ENCODE results near the gene GNL3L.

- TF ChIP-seq, protein P1, sequence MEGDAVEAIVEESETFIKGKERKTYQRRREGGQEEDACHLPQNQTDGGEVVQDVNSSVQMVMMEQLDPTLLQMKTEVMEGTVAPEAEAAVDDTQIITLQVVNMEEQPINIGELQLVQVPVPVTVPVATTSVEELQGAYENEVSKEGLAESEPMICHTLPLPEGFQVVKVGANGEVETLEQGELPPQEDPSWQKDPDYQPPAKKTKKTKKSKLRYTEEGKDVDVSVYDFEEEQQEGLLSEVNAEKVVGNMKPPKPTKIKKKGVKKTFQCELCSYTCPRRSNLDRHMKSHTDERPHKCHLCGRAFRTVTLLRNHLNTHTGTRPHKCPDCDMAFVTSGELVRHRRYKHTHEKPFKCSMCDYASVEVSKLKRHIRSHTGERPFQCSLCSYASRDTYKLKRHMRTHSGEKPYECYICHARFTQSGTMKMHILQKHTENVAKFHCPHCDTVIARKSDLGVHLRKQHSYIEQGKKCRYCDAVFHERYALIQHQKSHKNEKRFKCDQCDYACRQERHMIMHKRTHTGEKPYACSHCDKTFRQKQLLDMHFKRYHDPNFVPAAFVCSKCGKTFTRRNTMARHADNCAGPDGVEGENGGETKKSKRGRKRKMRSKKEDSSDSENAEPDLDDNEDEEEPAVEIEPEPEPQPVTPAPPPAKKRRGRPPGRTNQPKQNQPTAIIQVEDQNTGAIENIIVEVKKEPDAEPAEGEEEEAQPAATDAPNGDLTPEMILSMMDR (IDR thresholded peaks at IDR 0.05 in 4 of 5, conservative IDR thresholded peaks at IDR 0.05 in 1 of 5): no peak
- TF ChIP-seq POLR2A (IDR thresholded peaks at IDR 0.05): no peak
Measured at GRCh38 chrX:54561622-54562021, 31.6 kb downstream of the GNL3L start.

Data from gastrocnemius medialis (tissue), 4 donors.